ENCODE results near the gene TNFAIP8L2. TPM values are rescaled to one million over a fixed set of nuclear protein-coding genes. Genes with fewer than 3 reads are reported as not detected.

The TNFAIP8L2 gene
- total RNA-seq, 4 donors from 2014 or later = 2.3 to 5.7 TPM; not detected in 2

DNA sequence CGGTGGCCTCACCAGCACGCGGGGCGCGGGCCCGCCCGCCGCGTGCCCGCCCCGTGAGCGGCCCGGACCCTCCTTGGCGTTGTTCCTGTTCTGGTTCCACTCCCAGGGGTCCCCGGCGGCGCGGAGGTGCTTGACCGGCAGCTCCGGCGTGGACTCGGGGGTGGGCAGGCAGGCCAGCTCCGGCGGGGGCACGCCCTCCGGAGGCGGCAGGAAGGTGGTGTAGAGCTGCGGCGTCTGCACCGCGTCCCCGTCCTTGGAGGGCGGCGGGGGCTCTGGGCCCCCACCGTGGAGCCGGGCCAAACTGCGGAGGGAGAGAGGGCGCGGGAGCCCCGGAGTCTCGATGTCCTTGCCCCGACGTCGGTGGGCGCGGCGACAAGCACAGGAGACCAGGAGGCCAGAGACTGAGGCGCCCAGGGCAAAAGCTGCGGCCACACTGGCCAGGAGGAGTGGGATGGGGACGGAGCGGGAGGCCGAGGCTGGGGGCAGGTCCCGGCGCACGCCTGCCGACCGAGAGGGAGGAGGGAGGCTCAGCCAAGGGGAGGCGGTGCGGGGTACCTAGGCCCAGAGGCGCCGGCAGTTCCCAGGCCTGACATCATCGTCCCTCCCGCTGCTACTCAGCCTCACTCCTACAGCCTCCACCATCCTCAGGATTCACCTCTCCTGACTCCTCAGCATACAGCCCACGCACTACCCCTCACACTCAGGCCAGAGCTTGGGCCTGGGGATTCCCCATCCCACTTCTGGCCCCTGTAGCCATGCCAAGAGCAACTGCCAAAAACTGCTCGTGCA lies 23.2 kb upstream of the TNFAIP8L2 start:
- no peak for DNase-seq

GRCh38 chr1:151134396-151134795 lies 22.1 kb upstream of the TNFAIP8L2 start:
- TF ChIP-seq POLR2A (IDR thresholded peaks at IDR 0.05) (no peak), CTCF (IDR thresholded peaks at IDR 0.05) (no peak)
- DNase-seq = no peak
- Histone ChIP-seq H3K4me1 (peaks cover 0 to 27% (median 16%) of the 10 kb centered on the region in 3 donors), H3K27ac (no peak overlapping the region), H3K9me3 (no peaks in the 10 kb centered on the region), H3K4me3 (no peak overlapping the region), H3K36me3 (peaks cover 0 to 25% (median 0%) of the 10 kb centered on the region in 3 donors), H3K27me3 (no peaks in the 10 kb centered on the region)
- WGBS, 2 donors = 80 to 97% methylated on average over 1 to 3 of the region's 3 CpGs
- intact Hi-C loops (cut with DNase I) = loop anchor here (10.0 kb wide), 1 partner anchor 110 kb away; no protein-coding TSS in a partner anchor

More for the DNA sequence above, 23.2 kb upstream of the TNFAIP8L2 start:
- Histone ChIP-seq H3K4me3 (peak overlapping the region in 1 of 4 donors; percentile 47), H3K27ac (no peak overlapping the region), H3K27me3 (no peaks in the 10 kb centered on the region), H3K9me3 (no peaks in the 10 kb centered on the region), H3K4me1 (peaks cover 0 to 27% (median 16%) of the 10 kb centered on the region in 3 donors), H3K36me3 (peaks cover 0 to 21% (median 0%) of the 10 kb centered on the region in 3 donors)
- intact Hi-C loops (cut with DNase I) = loop anchor here (10.0 kb wide), 1 partner anchor 108 kb away; no protein-coding TSS in a partner anchor
- no peak for TF ChIP-seq CTCF (IDR thresholded peaks at IDR 0.05)
- TF ChIP-seq POLR2A (IDR thresholded peaks at IDR 0.05) = no peak
- WGBS, 2 donors = 92 to 96% methylated on average over 12 to 13 of the region's 65 CpGs

GRCh38 chr1:151134991-151135390 lies 21.5 kb upstream of the TNFAIP8L2 start:
- no peak for DNase-seq
- Histone ChIP-seq H3K9me3 (no peaks in the 10 kb centered on the region), H3K4me3 (no peak overlapping the region), H3K4me1 (peaks cover 0 to 27% (median 16%) of the 10 kb centered on the region in 3 donors), H3K27me3 (no peaks in the 10 kb centered on the region), H3K27ac (no peak overlapping the region), H3K36me3 (peaks cover 0 to 25% (median 0%) of the 10 kb centered on the region in 3 donors)
- WGBS, 2 donors = 93 to 94% methylated on average over 2 to 6 of the region's 7 CpGs
- intact Hi-C loops (cut with DNase I) = loop anchor here (10.0 kb wide), 1 partner anchor 110 kb away; no protein-coding TSS in a partner anchor
- TF ChIP-seq CTCF (IDR thresholded peaks at IDR 0.05) (no peak), POLR2A (IDR thresholded peaks at IDR 0.05) (no peak)

DNA sequence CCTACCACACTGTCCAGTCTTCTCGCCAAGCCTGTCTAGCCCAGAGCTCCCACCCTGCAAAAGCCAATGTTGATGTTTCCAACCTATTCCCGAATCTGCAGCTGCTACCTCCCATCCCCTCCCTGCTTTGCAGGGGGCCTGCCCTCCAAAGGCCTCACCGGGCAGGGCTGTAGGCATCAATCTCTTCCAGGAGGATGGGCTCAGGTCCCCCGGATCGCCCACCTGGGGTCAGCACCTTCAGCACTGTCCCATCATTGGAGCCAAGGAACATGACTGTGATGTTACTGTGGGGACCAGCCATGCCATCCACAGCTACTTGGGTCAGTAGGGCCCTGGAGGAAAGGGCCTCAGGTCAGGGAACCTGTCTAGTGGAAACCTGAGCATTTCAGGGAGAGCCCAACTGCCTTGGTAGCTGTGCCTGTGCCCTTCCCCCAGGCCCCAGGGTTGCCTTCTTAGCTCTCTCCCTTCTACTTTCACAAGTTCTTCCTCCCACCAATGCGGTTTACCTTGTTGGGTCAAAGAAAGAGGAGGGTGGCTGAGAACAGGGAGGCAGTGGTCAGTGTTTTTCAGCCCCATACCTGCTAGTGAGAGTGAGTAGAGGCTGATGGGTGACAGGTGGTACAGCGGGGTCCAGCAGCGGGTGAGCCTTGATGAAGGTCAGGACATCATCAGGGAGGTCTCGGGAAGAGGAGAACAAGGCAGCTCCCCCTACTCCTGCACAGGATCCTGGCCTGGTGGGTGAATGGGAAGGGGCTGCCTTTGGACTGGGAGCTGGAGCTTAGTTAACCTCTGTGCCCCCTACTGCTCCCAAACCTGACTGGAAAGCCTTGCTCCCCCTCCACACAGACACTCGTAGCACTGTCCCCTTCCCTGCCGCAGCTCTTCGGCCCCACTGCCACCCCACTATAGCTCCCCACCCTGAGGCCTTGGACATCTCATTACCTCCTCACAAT lies 20.7 kb upstream of the TNFAIP8L2 start:
- Histone ChIP-seq H3K9me3 (no peaks in the 10 kb centered on the region), H3K4me3 (no peak overlapping the region), H3K36me3 (peaks cover 0 to 25% (median 0%) of the 10 kb centered on the region in 3 donors), H3K4me1 (peaks cover 0 to 23% (median 10%) of the 10 kb centered on the region in 3 donors), H3K27ac (no peak overlapping the region), H3K27me3 (no peaks in the 10 kb centered on the region)
- WGBS, 2 donors = 84 to 88% methylated on average over 7 to 8 of the region's 12 CpGs
- TF ChIP-seq CTCF (IDR thresholded peaks at IDR 0.05) (no peak), POLR2A (IDR thresholded peaks at IDR 0.05) (no peak)
- DNase-seq = no peak
- intact Hi-C loops (cut with DNase I) = loop anchor here (10.0 kb wide), 1 partner anchor 111 kb away; no protein-coding TSS in a partner anchor
